Stimulated activated CD4-positive, alpha-beta T cell treated with anti-CD3 and anti-CD28 coated beads, Interleukin-1b, Interleukin-23, amount 100 ng/mL, for 24 hours (primary cell): ENCODE measurements around the gene UROC1.

ENCODE experiments used
- DNase-seq, 4 experiments: peaks; one replicate each; pipeline ENCODE4 v3.0.0-alpha.2; 2020; ENCODE audit warnings: low read depth in 4 of 4, low spot score in 1 of 4

Gene UROC1

GRCh38 chr3:126464494-126464893 is 53.1 kb downstream of the UROC1 start:
- DNase-seq: no peak

DNA sequence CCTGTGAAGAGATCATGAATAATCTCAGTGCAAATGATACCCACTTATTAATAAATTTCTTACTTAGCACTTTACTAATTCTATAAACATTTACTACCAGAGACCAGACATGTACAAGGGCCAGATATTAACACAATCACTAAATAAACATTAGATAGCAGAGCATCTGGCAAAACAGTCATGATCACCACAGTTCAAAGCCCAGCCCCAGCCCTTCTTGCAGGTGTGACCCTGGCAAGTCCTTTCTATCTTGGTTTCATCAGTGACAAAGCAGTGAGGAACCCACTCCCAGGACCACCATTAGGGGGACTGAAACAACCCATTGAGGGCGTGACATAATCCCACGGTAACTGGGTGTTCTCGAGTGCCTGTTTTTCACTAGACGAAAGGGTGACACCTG is 53.5 kb downstream of the UROC1 start:
- no peak for DNase-seq

- DNase-seq: no peak
Observed at GRCh38 chr3:126463521-126463920, 54.1 kb downstream of the UROC1 start.

DNA sequence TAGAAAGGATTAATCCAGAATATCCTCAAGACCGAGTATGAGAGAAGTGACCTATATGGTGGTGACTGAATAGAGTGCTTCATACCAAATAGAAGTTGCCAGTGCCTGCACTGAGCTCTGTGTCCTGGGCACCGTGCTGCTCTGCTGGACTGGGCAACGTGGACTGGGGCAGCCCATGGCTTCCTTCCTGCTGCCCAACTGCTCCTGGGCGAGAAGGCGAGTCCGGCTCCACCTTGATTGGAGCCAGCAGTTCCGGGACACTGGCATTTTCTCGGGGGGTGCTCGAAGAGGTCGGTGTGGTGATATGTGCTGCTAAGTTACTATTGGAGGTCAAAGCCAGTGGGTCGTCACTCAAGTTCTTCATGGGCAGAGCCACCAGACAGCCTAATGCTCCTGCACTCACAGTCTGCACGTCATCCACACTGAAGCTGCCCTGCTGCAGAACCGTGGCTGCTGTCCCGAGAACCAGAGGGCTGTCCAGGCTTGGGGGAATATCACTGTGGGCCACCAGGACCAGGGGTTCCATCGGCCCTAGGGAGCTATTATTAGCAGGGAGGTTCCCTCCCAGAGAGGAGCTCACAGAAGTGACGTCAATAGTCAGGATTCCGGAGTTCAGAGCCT is 56.0 kb downstream of the UROC1 start:
- DNase-seq: no peak

- DNase-seq: no peak
Observed at GRCh38 chr3:126460381-126460780, 57.2 kb downstream of the UROC1 start.

DNA sequence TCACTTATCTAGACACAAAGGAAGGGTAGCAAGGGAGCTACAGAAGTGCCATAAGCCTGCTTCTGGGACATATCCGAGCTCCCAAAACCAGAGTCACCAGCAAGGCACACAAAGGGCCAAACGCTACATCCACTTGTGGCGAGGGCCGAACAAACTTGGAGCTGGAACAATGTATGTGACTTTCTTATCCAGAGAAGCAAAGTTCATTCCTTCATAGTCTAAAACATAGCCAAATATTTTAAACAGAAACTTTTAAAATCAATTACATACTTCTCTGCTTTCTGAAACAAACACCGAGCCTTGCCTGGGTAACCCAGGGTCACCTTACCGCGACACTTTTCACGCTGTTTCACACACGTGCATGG is 57.8 kb downstream of the UROC1 start:
- DNase-seq: no peak

GRCh38 chr3:126459111-126459762 is 58.3 kb downstream of the UROC1 start:
- no peak for DNase-seq

- DNase-seq: no peak
Observed at GRCh38 chr3:126456766-126457388, 60.7 kb downstream of the UROC1 start.

DNA sequence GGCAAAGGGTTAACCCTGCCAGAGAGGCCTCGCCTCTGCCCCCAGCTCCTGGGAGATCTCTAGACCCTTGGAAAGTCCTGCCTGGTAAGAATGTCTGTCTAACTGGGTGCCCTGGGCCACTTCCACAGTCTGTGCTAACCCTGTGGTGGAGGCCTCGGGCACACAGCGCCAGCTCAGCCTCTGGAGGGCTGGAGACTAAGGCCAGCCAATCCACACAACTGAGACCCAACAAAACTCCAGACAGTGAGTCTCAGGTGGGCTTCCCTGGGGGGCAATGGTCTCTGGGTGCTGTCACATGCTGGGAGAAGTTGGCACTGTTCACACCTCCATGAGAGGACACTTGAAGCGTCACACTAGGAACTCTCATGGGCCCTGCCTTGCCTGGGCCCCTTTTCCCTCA is 61.4 kb downstream of the UROC1 start:
- no peak for DNase-seq

DNA sequence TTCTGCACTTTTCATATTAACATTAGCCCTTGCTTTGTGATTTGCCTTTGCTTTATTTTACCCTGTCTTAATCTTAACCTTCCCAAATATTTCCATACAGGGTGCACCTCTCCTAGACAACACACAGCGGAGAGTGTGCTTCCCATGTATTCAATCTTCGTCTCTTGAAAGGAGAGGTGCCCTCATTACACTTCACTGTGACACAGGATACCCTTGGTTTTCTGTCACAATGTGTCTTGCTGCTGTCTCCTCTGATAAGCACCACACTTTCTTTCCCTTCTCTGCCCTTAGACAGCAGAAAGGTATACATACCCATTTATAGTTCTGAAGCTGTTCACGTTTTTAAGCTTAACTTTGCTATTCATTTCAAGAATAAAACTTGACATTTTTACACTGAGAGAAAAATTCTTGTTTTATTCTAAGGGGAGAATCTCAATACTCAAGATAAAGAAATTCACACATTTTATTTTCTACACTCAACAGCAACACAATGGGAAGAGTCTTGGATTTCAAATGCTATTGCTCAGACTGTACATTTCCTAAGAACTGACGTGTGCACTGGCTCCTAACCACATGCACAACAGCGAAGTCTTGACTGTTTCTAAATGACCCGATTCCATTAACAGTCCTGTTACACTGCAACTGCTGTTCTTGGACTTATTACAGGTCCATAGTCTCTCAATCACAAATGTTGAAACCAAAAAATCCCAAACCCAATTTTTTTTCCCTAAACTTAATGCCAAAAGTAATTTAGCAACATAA is 63.0 kb downstream of the UROC1 start:
- no peak for DNase-seq

DNA sequence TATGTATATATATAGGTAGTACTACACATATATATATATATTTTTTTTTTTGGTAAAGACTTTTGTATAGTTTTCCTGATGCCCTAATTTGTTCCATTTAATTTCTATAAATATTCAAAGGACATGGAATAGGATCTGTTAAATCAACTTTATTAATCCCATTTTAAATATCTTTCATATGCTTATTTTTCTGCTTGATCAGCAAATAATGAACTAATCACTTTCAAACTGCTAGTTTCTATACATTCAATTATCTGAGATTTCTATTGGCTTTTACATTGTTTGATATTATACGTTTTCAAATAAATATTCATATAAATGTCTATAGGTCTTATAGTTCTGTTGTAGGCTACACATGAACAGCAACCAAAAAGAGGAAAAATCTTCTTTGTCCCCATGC is 63.5 kb downstream of the UROC1 start:
- no peak for DNase-seq

DNA sequence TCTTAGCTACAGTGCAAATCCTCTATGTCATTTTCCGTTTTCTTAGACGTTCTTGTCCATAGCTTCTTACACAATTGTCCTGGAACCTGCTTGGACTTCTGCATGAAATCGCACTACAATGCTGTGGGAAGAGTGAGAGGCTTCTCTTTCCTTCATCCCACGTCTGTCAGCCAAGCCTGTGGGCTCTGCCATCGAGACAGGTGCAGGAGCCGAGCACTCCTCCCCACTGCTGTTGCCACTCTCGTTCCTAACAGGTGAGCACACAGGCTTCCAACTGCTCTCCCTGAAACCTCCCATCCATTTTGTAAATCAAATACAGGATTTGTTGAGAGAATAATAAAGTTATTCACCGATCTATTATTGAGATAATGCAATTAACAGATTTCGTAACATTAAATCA is 65.4 kb downstream of the UROC1 start:
- no peak for DNase-seq

DNA sequence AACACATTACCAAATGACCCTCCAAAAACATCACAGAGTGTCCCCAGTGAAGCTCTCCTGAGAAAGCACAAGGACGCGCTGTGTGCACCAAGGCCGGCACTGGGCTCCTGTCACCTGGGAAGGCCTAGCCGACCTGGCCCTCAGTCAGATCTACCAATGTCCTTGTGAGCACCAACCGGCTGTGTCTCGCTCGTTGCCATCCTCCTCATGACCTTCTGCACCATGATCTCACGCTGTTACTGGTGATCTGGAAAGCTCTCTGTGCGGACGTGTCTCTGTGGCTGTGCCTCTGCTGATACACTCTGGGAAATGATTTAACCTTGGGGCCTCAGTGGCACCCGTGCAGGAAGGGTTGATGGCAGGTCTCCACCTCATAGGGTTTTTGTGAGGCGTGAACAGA is 66.1 kb downstream of the UROC1 start:
- DNase-seq: no peak

- no peak for DNase-seq
Observed at GRCh38 chr3:126450744-126451143, 66.8 kb downstream of the UROC1 start.

DNA sequence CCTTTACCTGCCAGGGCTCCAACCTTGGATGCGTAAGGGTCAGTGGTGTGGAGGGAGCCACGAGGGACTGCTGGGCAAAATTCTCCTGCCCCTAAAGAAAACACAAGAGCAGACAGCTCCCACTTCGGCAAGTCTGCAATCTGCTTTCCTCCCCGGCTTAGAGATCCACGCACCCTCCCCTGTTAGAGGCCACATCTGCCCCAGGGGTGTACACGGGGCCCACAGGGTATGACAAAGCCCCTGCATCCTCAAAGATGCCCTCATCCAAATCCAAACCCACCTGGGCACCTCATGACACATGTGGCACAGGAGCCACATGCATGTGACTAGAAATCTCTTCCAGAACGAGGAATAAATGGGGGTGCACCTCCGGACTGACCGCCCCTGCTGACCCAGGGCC is 67.4 kb downstream of the UROC1 start:
- DNase-seq: no peak

GRCh38 chr3:126449621-126450051 is 67.9 kb downstream of the UROC1 start:
- DNase-seq: no peak

DNA sequence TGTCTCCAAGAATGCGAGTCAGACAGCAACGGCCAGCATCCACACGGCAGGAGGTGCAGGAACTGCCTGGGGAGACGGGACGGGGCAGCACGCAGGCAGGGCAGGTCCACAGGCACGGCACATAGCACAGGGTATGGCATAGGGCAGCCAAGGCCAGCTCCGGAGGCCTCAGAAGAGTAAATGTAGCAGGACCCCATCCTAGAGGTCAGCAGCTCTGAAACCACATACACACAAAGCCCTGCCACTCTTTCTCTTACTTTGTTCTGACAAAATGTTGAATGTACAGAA is 68.7 kb downstream of the UROC1 start:
- no peak for DNase-seq

DNA sequence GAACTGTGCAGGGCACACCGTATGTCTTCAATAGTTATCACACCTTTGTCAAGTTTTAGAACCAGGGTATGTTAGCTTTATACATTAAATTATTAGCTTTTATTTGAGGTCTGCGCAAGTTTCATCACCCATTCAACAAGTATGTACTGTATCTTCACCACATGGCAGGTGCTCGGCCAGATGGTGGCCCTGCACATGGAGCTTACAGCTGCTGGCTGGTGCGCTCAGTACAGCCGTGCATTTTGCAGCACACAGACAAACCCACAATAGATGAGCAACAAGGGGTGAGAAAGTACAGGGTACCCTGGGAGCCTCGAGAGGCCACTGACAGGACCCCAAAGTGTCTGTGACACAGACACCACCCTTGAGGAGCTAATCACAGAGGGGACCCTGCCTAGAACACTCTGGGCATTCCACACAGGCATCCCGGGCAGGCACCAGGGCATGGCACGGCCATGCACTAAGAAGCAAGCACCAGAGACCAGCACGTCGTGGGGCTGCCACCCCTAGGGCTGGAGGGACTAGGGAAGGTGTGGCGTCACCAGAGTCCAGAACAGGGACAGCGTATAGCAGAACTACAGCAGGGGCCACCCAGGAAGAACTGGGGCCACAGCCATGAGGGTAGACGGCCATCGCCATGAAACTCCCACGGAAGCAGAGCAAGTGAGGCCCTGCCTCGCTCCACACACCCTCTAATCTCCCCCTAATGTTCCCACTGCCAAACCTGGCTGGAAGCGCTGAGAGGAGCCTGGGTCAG is 69.3 kb downstream of the UROC1 start:
- DNase-seq: no peak

DNA sequence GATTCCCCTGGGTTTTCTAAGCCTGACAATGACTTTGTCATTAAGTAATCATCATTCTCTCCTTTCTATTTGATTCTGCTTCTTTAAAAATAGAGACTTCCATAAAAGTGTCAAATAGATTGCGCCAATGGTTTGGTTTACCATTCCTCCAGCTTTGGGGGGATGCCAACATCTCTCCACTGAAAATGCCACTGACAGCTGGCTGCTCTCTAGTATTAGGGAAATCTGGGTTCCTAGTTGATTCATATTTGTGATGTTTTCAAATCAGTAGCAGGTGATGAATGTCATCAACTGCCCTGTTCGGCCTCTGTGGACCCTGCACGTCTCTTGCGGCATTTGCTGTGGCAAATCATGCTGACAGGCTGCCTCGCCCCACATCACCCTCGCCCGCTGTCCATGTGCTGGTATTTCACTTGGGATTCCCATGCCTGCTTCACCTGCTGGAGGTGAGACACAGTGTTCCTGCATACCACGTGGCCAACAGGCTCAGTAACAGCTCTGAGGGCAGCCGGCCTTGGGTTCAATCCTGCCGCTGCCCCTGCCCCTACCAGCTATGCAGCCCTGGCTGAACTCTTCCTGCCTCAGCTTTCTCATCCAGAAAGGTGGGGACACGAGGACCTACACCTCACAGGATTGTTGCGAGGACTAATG is 70.0 kb downstream of the UROC1 start:
- no peak for DNase-seq

DNA sequence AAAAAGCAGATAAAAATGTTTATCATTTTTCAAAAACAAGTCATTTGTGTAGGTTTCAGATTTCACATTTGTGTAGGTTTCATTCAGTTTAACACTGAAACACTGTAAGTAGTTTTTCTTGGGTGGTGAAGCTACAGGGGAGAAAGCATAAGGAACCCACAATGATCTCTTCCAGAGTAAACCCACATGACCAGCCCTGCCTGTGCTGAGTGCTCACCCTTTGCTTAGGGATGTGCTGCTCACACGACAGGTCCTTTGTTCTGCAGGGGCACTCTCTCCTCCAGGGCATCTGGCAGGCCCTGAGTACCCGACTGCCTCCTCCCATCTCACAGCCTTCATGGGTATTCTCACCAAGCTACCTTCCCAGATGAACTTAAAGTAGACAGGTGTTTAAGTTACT is 70.8 kb downstream of the UROC1 start:
- no peak for DNase-seq

GRCh38 chr3:126446301-126446700 is 71.3 kb downstream of the UROC1 start:
- no peak for DNase-seq
